A204.1 (cell line): ENCODE data around the gene METTL8.

Experiments used
- FAIRE-seq: peaks from 2 replicates; lab custom pipeline; 2012; peaks lifted over from hg19 to GRCh38; lab: Jason Lieb, UNC

Gene METTL8, protein sequence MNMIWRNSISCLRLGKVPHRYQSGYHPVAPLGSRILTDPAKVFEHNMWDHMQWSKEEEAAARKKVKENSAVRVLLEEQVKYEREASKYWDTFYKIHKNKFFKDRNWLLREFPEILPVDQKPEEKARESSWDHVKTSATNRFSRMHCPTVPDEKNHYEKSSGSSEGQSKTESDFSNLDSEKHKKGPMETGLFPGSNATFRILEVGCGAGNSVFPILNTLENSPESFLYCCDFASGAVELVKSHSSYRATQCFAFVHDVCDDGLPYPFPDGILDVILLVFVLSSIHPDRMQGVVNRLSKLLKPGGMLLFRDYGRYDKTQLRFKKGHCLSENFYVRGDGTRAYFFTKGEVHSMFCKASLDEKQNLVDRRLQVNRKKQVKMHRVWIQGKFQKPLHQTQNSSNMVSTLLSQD

DNA sequence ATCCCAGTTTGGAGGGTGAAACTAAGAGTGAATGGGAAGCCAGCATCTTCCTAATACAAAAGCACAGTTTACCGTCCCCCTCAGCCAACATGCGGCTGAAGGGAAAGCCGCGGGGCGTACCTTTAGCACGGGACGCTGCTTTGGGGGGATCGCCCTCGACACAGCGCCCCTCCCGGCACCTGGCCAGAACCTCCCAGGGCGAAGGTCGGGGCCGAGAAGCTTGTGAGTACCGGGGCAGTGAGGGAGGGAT lies at the start of gene METTL8:
TSS of gene METTL8 (minus strand) at position 228 of the 250 bp plus-strand sequence. CDS start 41,805 bp downstream, outside the sequence.
- no peak for FAIRE-seq

DNA sequence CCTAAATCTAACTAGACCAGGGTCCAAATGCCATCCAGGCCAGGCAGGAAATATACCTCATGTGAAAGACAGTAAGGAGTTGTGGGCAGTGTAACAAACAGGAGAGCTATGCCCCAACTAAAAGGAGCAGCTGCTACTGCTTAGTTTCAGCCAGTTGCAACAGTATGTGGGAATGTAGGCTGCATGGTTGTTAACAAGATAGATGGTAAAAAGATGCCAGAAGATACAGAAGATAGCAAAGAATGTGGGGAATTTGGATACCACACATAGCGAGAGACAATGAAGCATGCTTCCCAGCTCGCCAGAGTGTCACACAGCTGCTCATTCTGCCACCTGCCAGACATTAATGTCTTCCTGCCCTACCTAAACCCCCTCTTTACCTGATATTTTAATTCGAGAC lies 49.1 kb upstream of the METTL8 start:
- no peak for FAIRE-seq

DNA sequence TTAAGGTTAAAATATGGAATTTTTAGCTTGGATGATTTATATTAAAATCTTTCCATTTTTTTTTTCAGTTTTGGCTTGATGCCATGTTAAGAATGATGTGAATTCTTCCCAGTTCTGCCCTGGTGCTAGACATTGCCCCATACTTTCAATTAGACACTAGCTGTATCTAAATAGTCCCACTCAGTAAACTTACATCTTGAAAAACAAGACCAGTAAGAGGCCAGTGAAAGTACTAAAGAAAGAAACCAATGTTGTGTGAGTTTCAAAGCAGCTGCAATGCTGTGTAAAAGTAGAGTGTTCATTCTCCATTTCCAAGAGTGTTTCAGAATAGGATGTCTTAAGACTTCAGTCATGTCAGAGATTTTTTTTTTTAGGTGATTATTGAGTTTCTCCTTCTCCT lies 48.5 kb upstream of the METTL8 start:
- FAIRE-seq, result no peak

- no peak for FAIRE-seq
Measured at GRCh38 chr2:171480908-171481307, 47.1 kb upstream of the METTL8 start.

GRCh38 chr2:171479154-171479814 lies 45.5 kb upstream of the METTL8 start:
- FAIRE-seq, result no peak

- no peak for FAIRE-seq
Measured at GRCh38 chr2:171478345-171478744, 44.6 kb upstream of the METTL8 start.

GRCh38 chr2:171475979-171476378 lies 42.2 kb upstream of the METTL8 start:
- FAIRE-seq, result no peak

GRCh38 chr2:171470129-171470528 lies 36.3 kb upstream of the METTL8 start:
- FAIRE-seq, result no peak

- no peak for FAIRE-seq
Measured at GRCh38 chr2:171469176-171469575, 35.4 kb upstream of the METTL8 start.

- no peak for FAIRE-seq
Measured at GRCh38 chr2:171460537-171460936, 26.7 kb upstream of the METTL8 start.

DNA sequence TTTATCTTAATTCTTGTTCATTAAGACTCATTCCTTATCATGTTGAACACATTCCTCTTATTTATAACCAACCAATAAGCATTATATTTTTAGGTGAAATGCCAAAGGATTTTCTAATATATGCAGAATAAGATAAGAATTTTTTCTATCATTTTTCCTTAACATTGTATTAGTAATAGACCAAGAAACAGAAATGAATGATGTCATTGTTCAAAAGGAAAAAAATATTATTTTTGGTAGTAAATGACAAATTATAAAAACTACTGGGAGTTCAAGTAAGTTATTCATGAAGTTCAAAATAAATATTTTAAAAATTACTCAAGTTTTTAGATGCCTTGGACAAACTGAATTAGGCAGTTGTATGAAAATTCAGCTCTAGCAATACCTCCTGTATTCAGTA lies 25.7 kb upstream of the METTL8 start:
- peak; percentile 82 for FAIRE-seq

DNA sequence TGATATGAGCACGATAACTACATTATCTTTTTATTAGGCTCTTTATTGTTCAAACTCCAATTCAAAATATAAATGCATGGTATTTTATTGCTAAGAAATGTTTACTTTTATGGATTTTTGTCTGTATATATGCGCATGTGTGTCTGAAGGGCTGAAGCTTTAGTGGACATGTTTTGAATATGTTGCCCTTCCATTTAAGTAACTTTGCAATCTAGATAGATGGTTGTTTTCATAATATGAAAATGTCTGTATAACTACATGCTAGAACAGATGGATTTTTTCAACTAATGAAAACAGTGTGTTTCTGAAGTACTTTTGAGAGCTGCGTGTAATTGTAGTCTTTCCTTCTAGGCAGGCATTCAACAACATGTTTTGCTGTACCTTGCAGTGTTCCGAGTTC lies 19.0 kb upstream of the METTL8 start:
- FAIRE-seq, result no peak

DNA sequence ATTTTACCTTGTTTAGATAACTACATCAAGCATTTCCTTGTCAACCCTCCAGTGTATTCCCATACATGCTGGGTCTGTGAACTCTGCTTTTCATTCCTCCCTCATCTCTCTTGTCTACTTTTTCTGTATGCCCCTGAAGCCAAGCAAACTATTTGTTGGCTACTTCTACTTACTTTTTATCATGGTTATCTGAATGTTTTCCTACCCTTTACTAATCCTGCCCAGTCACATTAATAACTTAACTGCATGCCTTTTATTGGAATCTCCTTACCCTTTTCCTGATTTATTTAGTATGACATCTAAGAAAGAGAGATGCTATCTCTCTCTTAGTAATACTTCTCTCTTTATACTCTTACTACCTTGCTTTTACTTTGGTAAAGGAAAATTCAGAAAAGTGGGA lies 17.3 kb upstream of the METTL8 start:
- FAIRE-seq, result no peak

DNA sequence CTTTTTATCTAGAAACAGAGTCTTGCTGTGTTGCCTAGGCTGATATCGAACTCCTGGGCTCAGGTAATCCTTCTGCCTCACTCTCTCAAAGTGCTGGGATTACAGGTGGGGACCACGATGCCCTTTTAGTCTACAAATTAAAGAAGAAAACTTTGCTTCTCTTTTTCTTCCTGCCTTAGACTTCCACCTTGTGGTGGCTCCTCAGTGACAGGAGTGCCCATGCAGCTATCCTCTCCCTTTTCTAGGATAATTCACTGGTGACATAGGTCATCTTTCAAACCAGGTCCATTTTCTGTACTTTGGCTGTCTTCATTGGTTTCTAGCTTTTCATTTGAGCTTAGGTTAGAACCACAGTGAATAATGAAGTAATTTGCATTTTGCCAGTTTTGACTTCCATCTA lies 13.9 kb upstream of the METTL8 start:
- FAIRE-seq, result no peak

DNA sequence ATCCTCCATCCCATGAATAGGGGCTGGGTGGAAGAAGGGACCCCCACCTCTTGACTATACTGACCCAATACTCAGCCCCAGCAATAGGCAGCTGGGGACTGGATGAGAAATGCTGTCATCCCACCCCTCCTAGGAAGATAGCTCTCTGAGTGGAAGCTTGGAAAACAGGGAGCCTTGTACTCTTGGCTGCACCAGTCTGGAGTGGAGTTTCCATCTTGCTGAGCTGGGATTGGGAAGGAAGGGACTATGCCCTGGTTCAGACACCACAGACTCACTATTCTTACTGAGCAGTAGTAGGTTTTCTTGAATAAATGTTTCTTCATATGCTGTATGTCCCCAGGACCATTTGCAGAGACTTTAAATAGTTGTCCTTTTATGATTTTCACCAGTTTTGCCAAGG lies 7.7 kb upstream of the METTL8 start:
- no peak for FAIRE-seq

DNA sequence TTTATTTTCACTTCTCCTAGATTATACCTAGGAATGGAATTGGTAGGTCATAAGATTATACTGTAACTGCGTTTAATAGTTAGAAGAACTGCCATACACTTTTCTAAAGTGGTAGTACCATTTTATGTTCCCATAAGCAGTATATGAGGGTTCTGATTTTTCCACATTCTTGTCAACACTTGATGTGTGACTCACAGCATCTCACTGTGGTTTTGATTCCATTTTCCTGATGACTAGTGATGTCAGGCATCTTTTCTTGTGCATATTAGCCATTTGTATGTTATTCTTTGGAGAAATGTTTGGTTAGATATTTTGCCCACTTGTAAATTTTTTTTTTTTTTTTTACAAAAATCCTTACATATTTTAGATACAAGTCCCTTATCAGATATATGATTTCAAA lies 2.5 kb upstream of the METTL8 start:
- no peak for FAIRE-seq

DNA sequence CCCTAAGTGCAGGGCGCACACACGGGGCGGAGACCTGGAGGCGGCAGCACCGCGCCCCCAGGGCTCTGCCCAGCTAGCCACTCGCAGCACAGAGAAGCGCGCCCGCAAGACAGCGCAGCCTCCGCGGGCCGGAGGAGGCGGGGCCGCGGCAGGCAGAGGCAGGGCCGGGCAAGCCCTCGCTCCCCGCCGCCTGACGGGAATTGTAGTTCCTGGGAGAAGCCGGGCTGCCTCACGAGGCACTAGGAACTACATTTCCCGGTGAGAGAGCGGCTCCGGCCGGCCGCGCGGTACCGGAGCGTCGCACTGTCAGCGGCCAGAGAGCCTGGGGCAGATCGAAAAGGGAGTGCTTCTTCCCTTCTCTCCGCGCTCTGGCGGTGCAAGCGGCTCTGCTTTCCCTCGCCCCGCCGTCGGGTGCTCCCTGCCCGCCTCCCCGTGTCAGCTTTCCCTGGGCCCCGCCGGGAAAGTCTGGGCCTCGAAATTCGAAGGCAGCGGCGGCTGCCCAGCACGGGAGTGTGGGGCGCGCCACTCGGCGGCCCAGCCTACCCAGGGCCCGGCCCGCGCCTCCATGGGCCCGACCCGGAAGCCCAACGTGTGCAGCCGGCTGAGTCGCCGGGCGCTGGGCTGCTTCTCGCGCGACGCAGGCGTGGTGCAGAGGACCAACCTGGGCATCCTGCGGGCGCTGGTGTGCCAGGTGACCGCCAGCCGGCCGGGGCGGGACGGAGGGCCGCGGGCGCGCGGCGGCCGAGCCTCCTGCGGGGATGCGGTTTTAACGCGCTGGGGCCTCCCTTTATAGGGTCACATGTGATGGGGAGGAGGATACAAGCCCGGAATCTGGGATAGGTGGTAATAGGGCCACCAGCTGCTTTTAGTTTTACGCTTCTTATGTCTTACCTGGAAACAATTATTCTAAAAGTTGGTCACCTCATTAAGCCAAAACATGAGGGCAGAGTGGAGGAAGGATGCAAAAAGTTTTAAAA lies 511 bp upstream of the METTL8 start, which contains the start of gene DCAF17:
TSS of gene DCAF17 (plus strand) at position 214 of the 977 bp plus-strand sequence. CDS start at position 566, 352 bp downstream.
- FAIRE-seq, result no peak

DNA sequence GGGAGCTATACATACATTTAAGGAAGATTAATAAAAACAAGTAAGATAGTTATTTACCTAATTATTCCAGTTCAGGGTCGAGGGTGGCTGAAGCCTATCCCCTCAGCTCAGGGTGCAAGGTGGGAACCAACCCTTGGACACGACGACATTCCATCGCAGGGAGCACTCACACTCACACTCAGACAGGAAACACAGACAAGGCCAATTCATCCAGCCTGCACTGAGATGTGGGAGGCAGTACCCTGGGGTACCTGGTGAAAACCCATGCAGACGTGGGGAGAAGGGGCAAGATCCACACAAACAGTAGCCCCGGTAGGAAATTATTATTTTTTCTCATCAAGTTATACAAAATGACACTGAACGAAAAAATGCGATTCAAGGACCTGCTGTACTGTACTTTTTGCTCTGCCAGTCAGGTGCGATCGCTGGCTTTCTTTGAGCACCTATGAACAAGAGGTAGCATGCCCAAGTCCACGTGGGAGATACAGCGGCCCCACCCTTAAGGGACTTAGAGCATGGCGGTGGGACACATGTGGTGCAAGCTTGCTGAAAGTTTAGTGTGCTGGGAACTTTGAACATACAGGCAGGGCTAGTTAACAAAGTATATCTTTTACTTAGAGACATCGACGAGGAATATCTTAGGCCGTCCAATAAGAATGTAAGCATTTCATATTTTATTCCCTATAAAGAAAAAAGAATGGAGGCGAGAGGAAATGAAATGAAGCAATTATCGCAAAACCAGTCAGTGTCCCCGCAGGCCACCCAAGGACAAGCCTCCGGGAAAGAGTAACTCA lies 624 bp downstream of the METTL8 start:
- no peak for FAIRE-seq

GRCh38 chr2:171432206-171432968 lies 1.4 kb downstream of the METTL8 start:
- FAIRE-seq, result no peak

- no peak for FAIRE-seq
Measured at GRCh38 chr2:171431677-171432167, 2.1 kb downstream of the METTL8 start.
